Mucosa of descending colon (tissue), 3 donors: ENCODE data around the gene ITCH. TPM values are rescaled to one million over a fixed set of nuclear protein-coding genes. Genes with fewer than 3 reads are reported as not detected.

Experiments used
- ATAC-seq: fragments of 200-7000 bp; cut with Tn5 transposase; one replicate; pipeline ENCODE4 v1.9.1; 2020; ENCODE audit warnings: mild to moderate bottlenecking, moderate library complexity
- DNase-seq, 3 donors: peaks; one replicate each; pipeline ENCODE4 v3.0.0-alpha.2; 2020
- H3K36me3 ChIP-seq: fragments of 200-600 bp; one replicate; pipeline ENCODE4 v1.8.0; 2021; ENCODE audit warnings: low read depth, mild to moderate bottlenecking
- H3K4me1 ChIP-seq: fragments of 200-600 bp; one replicate; pipeline ENCODE4 v1.8.0; 2021; ENCODE audit warnings: low read depth, mild to moderate bottlenecking
- H3K4me3 ChIP-seq: fragments of 200-600 bp; one replicate; pipeline ENCODE4 v1.8.0; 2021; ENCODE audit warnings: mild to moderate bottlenecking
- H3K9me3 ChIP-seq: fragments of 200-600 bp; one replicate; pipeline ENCODE4 v1.8.0; 2021; ENCODE audit warnings: mild to moderate bottlenecking
- intact Hi-C, 2 donors: fragments of 100-400 bp; cut with DNase I in 1 of 2; cut with micrococcal nuclease in 1 of 2; formaldehyde crosslinking; loops; one replicate each; pipeline versions ENCODE4 v1.11.0 to v1.11.1; 2022; cut with DNase I, micrococcal nuclease
- total RNA-seq, 3 donors: library from RNA; stranded (reverse); fragmentation: NEBNext Ultra II Directional in 2 of 3; extraction: Animal tissue kit (Norgen Biotek cat#: 25700) in 2 of 3; gene quantifications; one replicate each; pipeline versions ENCODE4 v1.2.1 to v1.2.4, GENCODE V29; 2021 to 2023
- TF ChIP-seq, protein P1 (sequence below): fragments of 200-600 bp; IDR thresholded peaks from one replicate; pipeline ENCODE4 v1.8.0; 2022; ENCODE audit warnings: antibody characterized with exemption, mild to moderate bottlenecking
- donor health status: DM: no; HTN: no; CAD: no; lungs with moderate emphysema.
- donor health status: DM: no; HTN: no; CAD: no.
- donor health status: DM: no; HTN: yes; CAD: no.

ITCH gene
- total RNA-seq, 3 donors from 2014 or later, result 60.0 to 81.0 (median 75.0) TPM

DNA sequence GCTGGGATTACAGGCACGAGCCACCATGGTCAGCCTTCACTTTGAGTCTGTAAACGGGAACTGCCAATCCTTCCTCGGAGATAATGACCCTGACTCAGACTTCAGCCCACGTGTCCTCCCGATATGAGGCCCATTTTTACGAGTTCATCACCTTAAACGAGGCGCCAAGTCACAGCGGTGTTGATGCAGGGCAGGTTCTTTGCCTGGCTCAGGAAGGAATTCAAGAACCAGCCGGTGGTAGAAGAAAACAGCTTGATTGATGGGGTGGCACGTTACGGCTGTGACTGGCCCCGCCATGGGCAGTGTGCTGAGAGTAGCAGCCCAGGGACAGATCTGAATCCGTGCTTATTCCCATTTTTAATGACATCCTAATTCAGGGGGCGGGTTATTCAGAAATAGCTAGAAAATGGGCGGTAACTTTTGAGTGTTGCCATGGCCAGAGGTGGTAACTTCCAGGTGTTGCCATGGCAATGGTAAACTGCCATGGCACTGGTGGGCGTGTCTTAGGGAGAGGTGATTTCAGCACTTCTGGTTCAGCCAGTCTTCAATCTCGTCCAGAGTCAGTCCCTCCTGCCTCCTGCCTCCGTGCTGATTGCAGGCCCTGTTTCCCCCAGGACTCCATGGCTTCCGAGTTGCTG, 186.3 kb downstream of the ITCH start:
- ATAC-seq, result peak; percentile 59
- H3K36me3 ChIP-seq, result no peaks in the 10 kb centered on the region
- peaks cover 15% of the 10 kb centered on the region for H3K4me1 ChIP-seq
- H3K9me3 ChIP-seq, result no peaks in the 10 kb centered on the region
- intact Hi-C loops, result no loop called here
- H3K4me3 ChIP-seq, result no peak overlapping the region
- peak; percentile 51 to 62 (median 56) for DNase-seq
- TF ChIP-seq, protein P1, sequence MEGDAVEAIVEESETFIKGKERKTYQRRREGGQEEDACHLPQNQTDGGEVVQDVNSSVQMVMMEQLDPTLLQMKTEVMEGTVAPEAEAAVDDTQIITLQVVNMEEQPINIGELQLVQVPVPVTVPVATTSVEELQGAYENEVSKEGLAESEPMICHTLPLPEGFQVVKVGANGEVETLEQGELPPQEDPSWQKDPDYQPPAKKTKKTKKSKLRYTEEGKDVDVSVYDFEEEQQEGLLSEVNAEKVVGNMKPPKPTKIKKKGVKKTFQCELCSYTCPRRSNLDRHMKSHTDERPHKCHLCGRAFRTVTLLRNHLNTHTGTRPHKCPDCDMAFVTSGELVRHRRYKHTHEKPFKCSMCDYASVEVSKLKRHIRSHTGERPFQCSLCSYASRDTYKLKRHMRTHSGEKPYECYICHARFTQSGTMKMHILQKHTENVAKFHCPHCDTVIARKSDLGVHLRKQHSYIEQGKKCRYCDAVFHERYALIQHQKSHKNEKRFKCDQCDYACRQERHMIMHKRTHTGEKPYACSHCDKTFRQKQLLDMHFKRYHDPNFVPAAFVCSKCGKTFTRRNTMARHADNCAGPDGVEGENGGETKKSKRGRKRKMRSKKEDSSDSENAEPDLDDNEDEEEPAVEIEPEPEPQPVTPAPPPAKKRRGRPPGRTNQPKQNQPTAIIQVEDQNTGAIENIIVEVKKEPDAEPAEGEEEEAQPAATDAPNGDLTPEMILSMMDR, result no peak

- Histone ChIP-seq H3K4me1 (peaks cover 11% of the 10 kb centered on the region), H3K4me3 (no peak overlapping the region), H3K36me3 (no peaks in the 10 kb centered on the region), H3K9me3 (no peaks in the 10 kb centered on the region)
- intact Hi-C loops, result no loop called here
- no peak for ATAC-seq
- TF ChIP-seq, protein P1, result no peak
- peak in 1 of 3 donors; percentile 40 for DNase-seq
Observed at GRCh38 chr20:34549929-34550305, 186.8 kb downstream of the ITCH start.

GRCh38 chr20:34552569-34552968, 189.5 kb downstream of the ITCH start:
- DNase-seq (peak in 2 of 3 donors; percentile 17 to 33), ATAC-seq (no peak)

GRCh38 chr20:34553366-34553867, 190.3 kb downstream of the ITCH start:
- TF ChIP-seq, protein P1, result no peak
- DNase-seq (peak in 2 of 3 donors; percentile 22 to 23), ATAC-seq (peak; percentile 48)
- no peak overlapping the region for H3K4me3 ChIP-seq
- H3K9me3 ChIP-seq, result no peaks in the 10 kb centered on the region
- intact Hi-C loops, result no loop called here
- peaks cover 21% of the 10 kb centered on the region for H3K4me1 ChIP-seq
- H3K36me3 ChIP-seq, result peaks cover 1% of the 10 kb centered on the region

More at GRCh38 chr20:34552569-34552968, 189.5 kb downstream of the ITCH start:
- TF ChIP-seq, protein P1, result no peak
- intact Hi-C loops, result no loop called here
- H3K9me3 ChIP-seq, result no peaks in the 10 kb centered on the region
- H3K4me1 ChIP-seq, result peaks cover 14% of the 10 kb centered on the region
- no peak overlapping the region for H3K4me3 ChIP-seq
- no peaks in the 10 kb centered on the region for H3K36me3 ChIP-seq

DNA sequence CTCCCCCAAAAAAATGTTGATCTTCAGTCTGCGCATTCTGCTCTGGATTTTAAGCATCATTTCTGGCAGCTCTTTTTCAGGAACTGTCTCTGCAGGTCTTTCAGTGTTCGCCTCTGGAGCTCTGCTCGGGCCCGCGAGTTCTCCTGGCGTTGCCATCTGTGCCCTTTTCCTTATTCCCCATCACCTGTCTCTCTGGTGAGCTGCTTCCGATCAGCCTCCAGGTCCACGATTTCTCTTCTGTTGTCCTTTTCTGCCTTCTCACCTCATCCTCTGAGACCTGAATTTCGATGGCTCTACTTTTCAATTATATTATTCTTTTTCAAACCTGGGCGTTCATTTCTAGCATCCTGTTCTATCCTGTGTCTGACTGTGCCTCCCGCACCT, 194.9 kb downstream of the ITCH start:
- intact Hi-C loops, result no loop called here
- TF ChIP-seq, protein P1, result no peak
- Histone ChIP-seq H3K4me1 (peaks cover 18% of the 10 kb centered on the region), H3K4me3 (peak overlapping the region; percentile 32), H3K9me3 (no peaks in the 10 kb centered on the region), H3K36me3 (peaks cover 3% of the 10 kb centered on the region)
- DNase-seq, result peak in 2 of 3 donors; percentile 34 to 36
- peak; percentile 0 for ATAC-seq
